Measurements from ENCODE around the gene CBX8. TPM values are rescaled to one million over a fixed set of nuclear protein-coding genes. Genes with fewer than 3 reads are reported as not detected.

The CBX8 gene
- total and polyA plus RNA-seq, 2 of the 13 experiments (the other 11 are each of a cell fraction or from before 2014, with no cell fraction given) = 0.34 to 12.6 TPM

GRCh38 chr17:79778504-79779083, 18.3 kb downstream of the CBX8 start (continued):
- TF ChIP-seq KDM2A (CRISPR knock-in tag; IDR thresholded peaks at IDR 0.05; ENCODE audit: borderline replicate concordance, low read depth) (peak; percentile 60; the same call in 1 of the 2 replicates), KMT2A (CRISPR knock-in tag; IDR thresholded peaks at IDR 0.05) (no peak), MBD4 (IDR thresholded peaks at IDR 0.05; ENCODE audit: borderline replicate concordance, low read length) (no peak), ZNF781 (CRISPR knock-in tag; IDR thresholded peaks at IDR 0.05; ENCODE audit: borderline replicate concordance, not compliant biosample characterization) (no peak), ZNF7 (CRISPR knock-in tag; IDR thresholded peaks at IDR 0.05) (no peak), PRPF4 (IDR thresholded peaks at IDR 0.05; ENCODE audit: low read depth, low read length, poor library complexity, severe bottlenecking) (no peak), CAMTA2 (CRISPR knock-in tag; IDR thresholded peaks at IDR 0.05; ENCODE audit: borderline replicate concordance) (no peak), KLF12 (CRISPR knock-in tag; IDR thresholded peaks at IDR 0.05; ENCODE audit: borderline replicate concordance) (no peak), ETS1 (CRISPR knock-in tag; IDR thresholded peaks at IDR 0.05) (peak; percentile 42; the same call in 1 of the 2 replicates)
- TF ChIP-seq, protein P1, sequence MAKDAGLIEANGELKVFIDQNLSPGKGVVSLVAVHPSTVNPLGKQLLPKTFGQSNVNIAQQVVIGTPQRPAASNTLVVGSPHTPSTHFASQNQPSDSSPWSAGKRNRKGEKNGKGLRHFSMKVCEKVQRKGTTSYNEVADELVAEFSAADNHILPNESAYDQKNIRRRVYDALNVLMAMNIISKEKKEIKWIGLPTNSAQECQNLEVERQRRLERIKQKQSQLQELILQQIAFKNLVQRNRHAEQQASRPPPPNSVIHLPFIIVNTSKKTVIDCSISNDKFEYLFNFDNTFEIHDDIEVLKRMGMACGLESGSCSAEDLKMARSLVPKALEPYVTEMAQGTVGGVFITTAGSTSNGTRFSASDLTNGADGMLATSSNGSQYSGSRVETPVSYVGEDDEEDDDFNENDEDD (CRISPR knock-in tag; IDR thresholded peaks at IDR 0.05; ENCODE audit: borderline replicate concordance) = no peak
- TF ChIP-seq, protein P2, sequence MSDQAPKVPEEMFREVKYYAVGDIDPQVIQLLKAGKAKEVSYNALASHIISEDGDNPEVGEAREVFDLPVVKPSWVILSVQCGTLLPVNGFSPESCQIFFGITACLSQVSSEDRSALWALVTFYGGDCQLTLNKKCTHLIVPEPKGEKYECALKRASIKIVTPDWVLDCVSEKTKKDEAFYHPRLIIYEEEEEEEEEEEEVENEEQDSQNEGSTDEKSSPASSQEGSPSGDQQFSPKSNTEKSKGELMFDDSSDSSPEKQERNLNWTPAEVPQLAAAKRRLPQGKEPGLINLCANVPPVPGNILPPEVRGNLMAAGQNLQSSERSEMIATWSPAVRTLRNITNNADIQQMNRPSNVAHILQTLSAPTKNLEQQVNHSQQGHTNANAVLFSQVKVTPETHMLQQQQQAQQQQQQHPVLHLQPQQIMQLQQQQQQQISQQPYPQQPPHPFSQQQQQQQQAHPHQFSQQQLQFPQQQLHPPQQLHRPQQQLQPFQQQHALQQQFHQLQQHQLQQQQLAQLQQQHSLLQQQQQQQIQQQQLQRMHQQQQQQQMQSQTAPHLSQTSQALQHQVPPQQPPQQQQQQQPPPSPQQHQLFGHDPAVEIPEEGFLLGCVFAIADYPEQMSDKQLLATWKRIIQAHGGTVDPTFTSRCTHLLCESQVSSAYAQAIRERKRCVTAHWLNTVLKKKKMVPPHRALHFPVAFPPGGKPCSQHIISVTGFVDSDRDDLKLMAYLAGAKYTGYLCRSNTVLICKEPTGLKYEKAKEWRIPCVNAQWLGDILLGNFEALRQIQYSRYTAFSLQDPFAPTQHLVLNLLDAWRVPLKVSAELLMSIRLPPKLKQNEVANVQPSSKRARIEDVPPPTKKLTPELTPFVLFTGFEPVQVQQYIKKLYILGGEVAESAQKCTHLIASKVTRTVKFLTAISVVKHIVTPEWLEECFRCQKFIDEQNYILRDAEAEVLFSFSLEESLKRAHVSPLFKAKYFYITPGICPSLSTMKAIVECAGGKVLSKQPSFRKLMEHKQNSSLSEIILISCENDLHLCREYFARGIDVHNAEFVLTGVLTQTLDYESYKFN (CRISPR knock-in tag; conservative IDR thresholded peaks at IDR 0.05) = no peak

Measured in HepG2 (cell line).